WERI-Rb-1 (cell line): ENCODE results near the gene LRCH3.

Experiments
- DNase-seq: peaks from one replicate; pipeline ENCODE4 v3.0.0-alpha.2; 2020
- H3K27ac ChIP-seq: fragments of 250-450 bp; sonication (Bioruptor Pico); 2 replicates; pipeline ENCODE4 v1.5.1; 2020; ENCODE audit warnings: mild to moderate bottlenecking, moderate library complexity
- H3K27me3 ChIP-seq: fragments of 250-450 bp; sonication (Bioruptor Pico); 2 replicates; pipeline ENCODE4 v1.5.1; 2021; ENCODE audit warnings: mild to moderate bottlenecking, low read depth, moderate library complexity; ENCODE audit not compliant: insufficient read depth, severe bottlenecking
- H3K36me3 ChIP-seq: fragments of 250-450 bp; sonication (Bioruptor Pico); 2 replicates; pipeline ENCODE4 v1.5.1; 2020; ENCODE audit warnings: mild to moderate bottlenecking, moderate library complexity
- H3K4me3 ChIP-seq: 2 replicates; pipeline ENCODE4 v1.5.1; 2011; ENCODE audit warnings: low read depth, mild to moderate bottlenecking, control low read depth, low read length
- H3K9me3 ChIP-seq: fragments of 250-450 bp; sonication (Bioruptor Pico); 2 replicates; pipeline ENCODE4 v1.5.1; 2021; ENCODE audit warnings: mild to moderate bottlenecking, moderate library complexity; ENCODE audit not compliant: severe bottlenecking
- CTCF ChIP-seq: IDR thresholded peaks from 2 replicates; pipeline ENCODE4 v1.5.1; 2011; ENCODE audit warnings: low read depth, mild to moderate bottlenecking, control low read depth, inconsistent platforms, low read length

The LRCH3 gene

DNA sequence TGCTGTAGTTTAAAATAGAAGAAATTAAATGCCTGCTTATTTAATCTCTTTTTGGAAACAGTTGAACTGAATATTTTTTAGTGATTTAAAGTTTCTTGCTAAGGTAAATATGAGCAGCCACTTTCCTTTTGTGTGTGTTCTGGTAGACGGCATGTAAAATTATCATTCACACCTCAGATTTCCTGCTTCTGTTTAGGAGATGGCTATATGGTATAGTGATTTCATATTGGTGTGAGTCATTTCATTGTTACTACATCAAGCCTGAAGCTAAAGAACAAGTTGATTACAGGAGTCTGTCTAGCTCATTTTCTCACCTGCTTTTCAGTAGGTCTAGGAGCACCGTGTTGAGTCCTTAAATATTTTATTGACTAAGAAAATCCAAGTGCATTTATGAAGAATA is 2.2 kb downstream of the LRCH3 start:
- no peak for DNase-seq
- Histone ChIP-seq H3K9me3 (no peaks in the 10 kb centered on the region), H3K27me3 (no peaks in the 10 kb centered on the region), H3K36me3 (no peaks in the 10 kb centered on the region), H3K4me3 (no peak overlapping the region), H3K27ac (no peak overlapping the region)
- TF ChIP-seq CTCF: no peak

- no peak for DNase-seq
- no peak for TF ChIP-seq CTCF
- H3K4me3 ChIP-seq: no peak overlapping the region
- no peaks in the 10 kb centered on the region for H3K9me3 ChIP-seq
- H3K27ac ChIP-seq: no peak overlapping the region
- H3K36me3 ChIP-seq: no peaks in the 10 kb centered on the region
- no peaks in the 10 kb centered on the region for H3K27me3 ChIP-seq
These were observed 3.1 kb downstream of the LRCH3 start for GRCh38 chr3:197794115-197794514.

DNA sequence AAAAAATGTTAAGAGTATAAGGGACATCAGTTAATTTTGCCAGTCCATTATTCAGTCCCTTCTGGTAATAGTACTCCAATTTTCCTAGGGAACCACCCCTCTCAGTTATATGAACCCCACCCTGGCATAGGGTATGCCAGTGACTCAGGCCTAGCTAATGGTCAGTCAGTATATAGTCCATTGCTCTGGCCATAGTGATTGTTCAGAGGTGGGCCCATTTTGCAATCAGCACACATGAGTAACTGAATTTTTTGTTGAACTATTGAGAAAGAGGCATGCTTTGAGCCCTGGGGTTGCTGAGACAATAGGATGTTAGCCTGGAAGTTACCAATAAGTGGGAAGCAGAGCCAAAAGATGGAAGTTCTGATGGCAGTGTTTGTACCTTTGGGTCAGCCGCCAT is 4.1 kb downstream of the LRCH3 start:
- H3K4me3 ChIP-seq: no peak overlapping the region
- H3K27ac ChIP-seq: no peak overlapping the region
- H3K36me3 ChIP-seq: no peaks in the 10 kb centered on the region
- H3K27me3 ChIP-seq: no peaks in the 10 kb centered on the region
- no peak for DNase-seq
- no peaks in the 10 kb centered on the region for H3K9me3 ChIP-seq
- TF ChIP-seq CTCF: no peak

GRCh38 chr3:197796087-197796486 is 5.0 kb downstream of the LRCH3 start:
- no peak overlapping the region for H3K27ac ChIP-seq
- H3K9me3 ChIP-seq: no peaks in the 10 kb centered on the region
- no peaks in the 10 kb centered on the region for H3K36me3 ChIP-seq
- H3K27me3 ChIP-seq: no peaks in the 10 kb centered on the region
- H3K4me3 ChIP-seq: no peak overlapping the region
- no peak for TF ChIP-seq CTCF
- DNase-seq: no peak

GRCh38 chr3:197798863-197799262 is 7.8 kb downstream of the LRCH3 start:
- no peaks in the 10 kb centered on the region for H3K36me3 ChIP-seq
- H3K9me3 ChIP-seq: no peaks in the 10 kb centered on the region
- no peak overlapping the region for H3K27ac ChIP-seq
- H3K27me3 ChIP-seq: no peaks in the 10 kb centered on the region
- no peak overlapping the region for H3K4me3 ChIP-seq
- TF ChIP-seq CTCF: no peak
- no peak for DNase-seq

DNA sequence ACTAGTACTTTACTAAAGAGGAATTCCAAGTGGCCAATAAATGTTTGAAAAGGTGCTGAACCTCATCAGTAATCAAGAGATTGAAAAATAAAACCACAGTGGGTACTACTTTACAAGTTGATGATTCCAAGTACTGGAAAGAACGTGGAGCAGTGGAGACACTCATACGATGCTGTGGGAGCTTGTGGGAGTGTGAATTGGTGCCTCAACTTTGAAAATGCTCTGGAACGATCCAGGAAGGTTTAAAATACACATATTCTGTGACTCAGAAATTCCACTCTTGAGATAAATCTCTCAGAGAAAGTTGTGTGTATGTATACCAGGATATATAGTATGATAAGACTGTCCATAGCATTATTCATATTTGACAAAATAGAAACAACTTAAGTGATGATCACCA is 9.3 kb downstream of the LRCH3 start:
- no peak overlapping the region for H3K27ac ChIP-seq
- H3K36me3 ChIP-seq: no peaks in the 10 kb centered on the region
- H3K9me3 ChIP-seq: no peaks in the 10 kb centered on the region
- no peak overlapping the region for H3K4me3 ChIP-seq
- no peak for TF ChIP-seq CTCF
- no peak for DNase-seq
- H3K27me3 ChIP-seq: no peaks in the 10 kb centered on the region
